PC-9 (cell line): Measurements from ENCODE around the gene HGD.

Experiments
- EZH2 ChIP-seq: fragments of 200-600 bp; sonication (generic); IDR thresholded peaks from 2 replicates; pipeline ENCODE4 v1.8.0; 2017; ENCODE audit warnings: antibody characterized with exemption, low read depth
- TF ChIP-seq, protein P1 (sequence below): fragments of 200-600 bp; sonication (generic); conservative IDR thresholded peaks from 2 replicates; pipeline ENCODE4 v1.6.1; 2017; ENCODE audit warnings: mixed run types, antibody characterized with exemption, mild to moderate bottlenecking, moderate library complexity

GRCh38 chr3:120689395-120689794 lies 7.4 kb upstream of the HGD start:
- TF ChIP-seq, protein P1, sequence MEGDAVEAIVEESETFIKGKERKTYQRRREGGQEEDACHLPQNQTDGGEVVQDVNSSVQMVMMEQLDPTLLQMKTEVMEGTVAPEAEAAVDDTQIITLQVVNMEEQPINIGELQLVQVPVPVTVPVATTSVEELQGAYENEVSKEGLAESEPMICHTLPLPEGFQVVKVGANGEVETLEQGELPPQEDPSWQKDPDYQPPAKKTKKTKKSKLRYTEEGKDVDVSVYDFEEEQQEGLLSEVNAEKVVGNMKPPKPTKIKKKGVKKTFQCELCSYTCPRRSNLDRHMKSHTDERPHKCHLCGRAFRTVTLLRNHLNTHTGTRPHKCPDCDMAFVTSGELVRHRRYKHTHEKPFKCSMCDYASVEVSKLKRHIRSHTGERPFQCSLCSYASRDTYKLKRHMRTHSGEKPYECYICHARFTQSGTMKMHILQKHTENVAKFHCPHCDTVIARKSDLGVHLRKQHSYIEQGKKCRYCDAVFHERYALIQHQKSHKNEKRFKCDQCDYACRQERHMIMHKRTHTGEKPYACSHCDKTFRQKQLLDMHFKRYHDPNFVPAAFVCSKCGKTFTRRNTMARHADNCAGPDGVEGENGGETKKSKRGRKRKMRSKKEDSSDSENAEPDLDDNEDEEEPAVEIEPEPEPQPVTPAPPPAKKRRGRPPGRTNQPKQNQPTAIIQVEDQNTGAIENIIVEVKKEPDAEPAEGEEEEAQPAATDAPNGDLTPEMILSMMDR = no peak
- no peak for TF ChIP-seq EZH2
